NCI-H510A treated with DMSO at 0.1 percent for 48 hours (cell line): Measurements from ENCODE around the gene RPS6KB1.
A peak's percentile ranks its signal among the peaks of the same experiment; 100 is the strongest.
"Not testable (repeated sequence)": the region's sequence is repeated elsewhere in the genome, so short reads cannot be mapped to it uniquely, and the experiment has no call there.

ENCODE experiments used
- DNase-seq: peaks from one replicate; lab custom pipeline; 2025; lab: John Stamatoyannopoulos, UW

Gene RPS6KB1

DNA sequence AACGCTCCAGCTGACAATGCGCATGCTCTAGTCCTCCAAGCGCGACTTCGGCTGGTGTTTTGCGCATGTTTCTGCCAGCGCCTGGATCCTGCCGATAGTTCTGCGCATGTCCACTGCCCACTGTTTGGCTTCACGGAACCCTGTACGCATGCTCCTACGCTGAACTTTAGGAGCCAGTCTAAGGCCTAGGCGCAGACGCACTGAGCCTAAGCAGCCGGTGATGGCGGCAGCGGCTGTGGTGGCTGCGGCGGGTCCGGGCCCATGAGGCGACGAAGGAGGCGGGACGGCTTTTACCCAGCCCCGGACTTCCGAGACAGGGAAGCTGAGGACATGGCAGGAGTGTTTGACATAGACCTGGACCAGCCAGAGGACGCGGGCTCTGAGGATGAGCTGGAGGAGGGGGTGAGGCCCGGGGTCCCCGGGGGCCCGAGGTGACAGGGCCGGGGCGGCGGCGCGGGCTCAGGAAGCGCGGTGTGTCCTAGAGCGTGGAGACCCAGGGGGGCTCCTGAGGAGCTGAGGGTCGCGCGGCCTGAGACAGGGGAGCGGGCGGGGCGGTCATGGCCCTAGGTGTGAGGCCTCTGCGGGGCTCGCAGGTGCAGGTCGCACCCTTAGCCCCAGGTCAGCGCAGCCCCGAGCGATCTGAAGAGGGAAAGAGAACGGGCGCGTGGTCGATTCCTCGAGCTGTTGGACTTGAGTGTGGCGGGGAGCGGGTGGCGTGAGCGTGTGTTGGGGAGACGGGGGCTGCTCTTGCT is at the start of gene RPS6KB1, which contains the start of gene TUBD1:
Gene RPS6KB1 (plus strand): TSS at position 198 of the 752 bp plus-strand sequence. CDS start 64 bp downstream, at position 262.
Gene TUBD1 (minus strand): TSS at position 20 of the 752 bp plus-strand sequence. CDS start 1,941 bp downstream, outside the sequence.
- peak; percentile 100 for DNase-seq

DNA sequence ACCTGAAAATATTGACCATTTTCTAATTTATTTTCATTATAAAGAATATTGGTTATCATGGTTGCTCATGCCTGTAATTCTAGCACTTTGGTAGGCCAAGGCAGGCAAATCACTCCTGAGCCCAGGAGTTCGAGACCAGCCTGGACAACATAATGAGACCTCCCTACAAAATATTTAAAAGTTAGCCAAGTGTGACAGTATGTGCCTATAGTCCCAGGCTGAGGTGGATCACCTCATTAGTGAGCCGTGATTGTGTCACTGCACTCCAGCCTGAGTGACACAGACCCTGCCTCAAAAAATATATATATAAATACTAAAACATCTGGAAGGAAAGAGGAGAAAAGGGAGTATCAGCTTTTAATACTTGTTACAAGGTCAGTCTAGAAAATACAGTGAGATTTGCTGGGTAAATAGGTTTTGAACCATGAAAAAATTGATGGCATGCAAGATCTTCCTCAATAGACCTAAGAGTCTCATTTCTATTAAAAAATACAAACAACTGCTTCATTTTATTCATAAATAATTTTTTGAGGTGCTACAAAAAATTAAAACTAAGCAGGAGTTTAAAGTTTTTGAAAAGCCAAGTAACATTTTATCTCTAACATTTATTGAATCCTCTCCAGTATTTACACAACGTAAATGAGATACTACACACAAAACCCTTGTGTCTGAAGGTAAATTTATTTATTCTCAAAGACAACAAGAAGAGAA is 47.9 kb upstream of the RPS6KB1 start:
- DNase-seq: peak; percentile 68

- DNase-seq: peak; percentile 100
These were observed 47.1 kb upstream of the RPS6KB1 start for GRCh38 chr17:59845595-59846393.

- peak; percentile 97 for DNase-seq
These were observed 46.3 kb upstream of the RPS6KB1 start for GRCh38 chr17:59846394-59847165.

DNA sequence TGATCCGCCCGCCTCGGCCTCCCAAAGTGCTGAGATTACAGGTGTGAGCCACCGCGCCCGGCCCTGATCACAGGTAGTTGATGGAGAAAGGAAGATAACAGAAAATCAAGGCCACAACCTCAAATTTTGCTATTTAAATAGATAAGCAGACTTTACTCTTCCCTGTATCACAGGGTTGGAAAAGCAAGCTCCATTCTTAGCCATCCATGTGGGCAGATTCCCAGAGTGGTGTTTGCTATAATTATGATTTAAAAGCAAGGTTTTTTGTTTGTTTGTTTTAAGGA is 44.6 kb upstream of the RPS6KB1 start:
- no peak for DNase-seq

DNA sequence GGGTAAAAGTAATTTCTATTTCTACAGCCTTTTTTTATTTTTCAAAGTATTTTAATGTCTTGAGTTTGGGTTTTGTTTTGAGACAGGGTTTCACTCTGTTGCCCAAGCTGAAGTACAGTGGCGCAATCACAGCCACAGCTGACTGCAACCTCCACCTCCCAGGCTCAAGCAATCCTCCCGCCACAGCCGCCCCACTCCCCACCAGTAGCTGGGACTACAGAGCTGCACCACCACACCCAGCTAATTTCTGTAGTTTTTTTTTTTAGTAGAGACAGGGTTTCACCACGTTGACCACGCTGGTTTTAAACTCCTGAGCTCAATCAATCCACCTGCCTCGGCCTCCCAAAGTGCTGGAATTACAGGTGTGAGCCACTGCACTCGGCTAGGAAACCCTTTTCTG is 44.1 kb upstream of the RPS6KB1 start:
- DNase-seq: no peak

- DNase-seq: not testable (repeated sequence)
These were observed 42.6 kb upstream of the RPS6KB1 start for GRCh38 chr17:59850311-59850710.

DNA sequence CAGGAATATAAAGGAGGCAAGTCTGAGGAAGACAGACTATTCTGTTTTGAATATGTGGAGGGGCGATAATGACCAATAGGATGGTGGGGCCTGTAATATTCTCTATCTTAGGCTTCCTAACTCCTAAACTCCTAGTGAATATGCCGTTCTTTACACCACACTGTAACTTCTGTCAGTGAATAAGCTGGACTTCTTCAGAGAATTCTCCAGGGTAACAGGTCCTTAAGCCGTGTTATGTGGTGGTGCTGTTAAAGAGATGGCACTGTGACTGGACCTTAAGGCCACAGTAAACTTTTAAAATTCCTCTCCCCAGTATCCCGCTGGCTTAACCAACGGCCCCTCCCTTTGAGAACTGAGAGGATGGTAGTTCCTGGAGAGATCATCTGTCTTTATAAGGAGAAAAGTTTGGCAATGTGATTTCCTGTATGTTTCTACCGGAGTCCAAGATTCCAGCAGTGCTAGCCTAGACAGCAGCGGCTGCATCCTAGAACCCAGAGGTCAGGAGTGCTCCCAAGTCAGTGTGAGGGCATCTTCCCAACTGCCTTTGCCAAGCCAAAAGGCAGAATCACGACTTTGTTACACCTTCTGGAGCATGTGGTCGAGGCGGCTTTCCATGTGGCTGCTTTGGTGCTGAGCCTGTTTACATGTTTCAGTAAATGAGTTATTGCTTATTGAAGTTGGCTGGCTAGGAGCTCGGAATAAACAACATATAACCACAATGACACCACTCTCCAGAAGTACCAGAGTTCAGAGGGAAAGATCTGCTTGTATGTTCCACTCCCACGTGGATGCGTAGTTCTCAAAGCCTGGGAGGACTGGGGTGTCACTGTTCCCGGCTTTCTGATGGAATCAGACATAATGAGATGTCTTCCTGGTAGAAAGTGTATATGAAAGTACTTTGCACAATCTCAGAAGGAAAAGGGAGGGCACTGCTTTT is 41.2 kb upstream of the RPS6KB1 start:
- DNase-seq: peak; percentile 21

- DNase-seq: not testable (repeated sequence)
These were observed 40.1 kb upstream of the RPS6KB1 start for GRCh38 chr17:59852847-59853167.

DNA sequence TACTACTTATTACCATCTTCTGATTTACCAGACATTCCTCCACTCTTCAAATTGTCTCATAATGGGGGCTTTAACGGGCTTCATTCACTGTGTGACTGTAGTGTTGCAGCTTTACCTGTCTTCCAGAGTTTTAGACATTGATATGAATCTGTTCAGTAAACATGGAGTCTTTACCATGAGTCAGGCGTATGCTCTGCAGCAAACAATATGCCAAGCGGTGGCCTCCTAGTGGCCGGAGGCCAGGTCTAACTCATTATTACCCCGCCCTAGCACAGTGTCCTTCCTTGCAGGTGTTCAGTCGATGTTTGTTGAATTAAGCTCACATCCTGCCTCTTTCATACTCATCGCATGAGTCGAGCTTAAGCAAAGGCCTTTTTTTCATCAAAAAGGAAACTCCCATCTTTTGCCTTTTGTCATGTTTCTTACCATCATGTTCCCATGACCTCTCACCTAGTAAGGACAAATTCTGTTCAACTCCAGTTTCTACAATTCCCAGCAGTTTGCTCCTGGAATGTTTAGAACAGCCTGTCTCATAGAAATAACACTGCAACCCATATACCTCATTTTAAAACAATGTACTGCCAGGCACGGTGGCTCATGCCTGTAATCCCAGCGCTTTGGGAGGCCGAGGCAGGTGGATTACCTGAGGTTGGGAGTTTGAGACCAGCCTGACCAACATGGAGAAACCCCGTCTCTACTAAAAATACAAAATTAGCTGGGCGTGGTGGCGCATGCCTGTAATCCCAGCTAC is 39.6 kb upstream of the RPS6KB1 start:
- peak; percentile 72 for DNase-seq

- DNase-seq: not testable (repeated sequence)
These were observed 38.8 kb upstream of the RPS6KB1 start for GRCh38 chr17:59853919-59854729.

GRCh38 chr17:59856859-59857794 is 35.8 kb upstream of the RPS6KB1 start:
- DNase-seq: peak; percentile 28

DNA sequence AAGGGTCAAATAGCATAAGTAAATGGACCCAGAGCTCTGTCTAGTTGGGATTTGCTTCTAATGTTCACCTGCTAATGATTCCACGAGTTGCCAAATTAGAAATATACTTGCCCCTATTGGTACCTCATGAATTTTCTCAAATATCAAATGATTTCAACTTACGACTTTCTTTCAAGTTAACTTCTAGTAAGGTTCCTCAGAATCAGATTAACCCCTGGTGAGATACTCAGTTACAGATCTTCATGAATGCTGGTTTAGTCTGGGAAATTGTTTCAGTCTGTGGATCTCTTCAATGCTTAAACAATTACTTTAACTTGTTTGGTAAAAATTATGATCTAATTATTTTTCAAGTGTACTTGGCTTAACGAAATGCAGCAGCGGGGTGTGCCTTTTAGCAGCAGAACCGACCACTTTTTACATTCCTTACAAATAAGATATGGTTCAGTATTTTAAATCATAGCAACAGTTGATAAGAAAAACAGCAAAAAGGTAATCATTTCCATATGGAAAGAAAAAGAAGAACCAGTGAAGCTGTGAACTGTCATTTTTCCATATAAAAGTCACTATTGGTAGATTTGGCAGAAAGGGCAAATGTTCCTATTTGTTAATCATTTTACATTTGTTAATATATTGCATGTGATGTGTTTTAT is 34.6 kb upstream of the RPS6KB1 start:
- DNase-seq: no peak

GRCh38 chr17:59858932-59859331 is 34.0 kb upstream of the RPS6KB1 start:
- no peak for DNase-seq

DNA sequence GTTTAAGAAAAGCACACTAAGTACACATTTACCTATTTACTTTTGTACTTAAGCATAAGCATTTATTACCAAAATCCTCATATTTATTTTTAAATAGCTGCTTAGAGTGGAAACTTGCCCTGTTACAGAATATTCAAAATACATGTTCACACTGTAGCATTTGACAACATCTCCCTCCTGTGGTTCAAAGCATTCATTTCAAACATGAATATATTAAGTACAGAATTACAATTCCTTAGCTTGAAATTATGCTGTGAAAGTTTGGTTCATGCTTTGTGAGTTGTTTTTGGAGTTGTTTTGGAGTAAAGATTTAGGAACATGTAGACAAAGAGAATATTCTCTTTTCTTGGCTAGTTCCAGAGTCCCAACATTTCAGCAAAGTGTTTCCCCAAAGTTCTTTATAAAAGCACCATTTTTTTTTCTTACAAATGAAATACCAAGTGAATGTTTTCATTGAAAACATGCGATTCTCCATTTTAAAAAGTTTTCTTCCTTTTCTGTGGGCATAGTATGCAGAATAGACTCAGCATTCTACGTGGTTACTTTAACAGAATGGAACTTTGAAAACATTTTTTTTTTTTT is 33.4 kb upstream of the RPS6KB1 start:
- DNase-seq: peak; percentile 66

- no peak for DNase-seq
These were observed 29.3 kb upstream of the RPS6KB1 start for GRCh38 chr17:59863616-59864015.

GRCh38 chr17:59869941-59870218 is 23.0 kb upstream of the RPS6KB1 start:
- no peak for DNase-seq
